ENCODE data around the gene NCKAP5L. TPM values are rescaled to one million over a fixed set of nuclear protein-coding genes. Genes with fewer than 3 reads are reported as not detected.
"Not testable (repeated sequence)": the region's sequence is repeated elsewhere in the genome, so short reads cannot be mapped to it uniquely, and the experiment has no call there.

NCKAP5L gene
- total RNA-seq, 1 donor, result 40.5 TPM

GRCh38 chr12:49872381-49872780, 44.2 kb upstream of the NCKAP5L start:
- H4K20me1 ChIP-seq (ENCODE audit: insufficient read depth, low read length), result no peaks in the 10 kb centered on the region
- H3K27ac ChIP-seq (ENCODE audit: low read depth, low read length), result no peak overlapping the region

GRCh38 chr12:49871811-49872251, 43.6 kb upstream of the NCKAP5L start:
- peaks cover 24% of the 10 kb centered on the region for H3K4me1 ChIP-seq (ENCODE audit: insufficient read depth, low read length)
- H3K27me3 ChIP-seq (ENCODE audit: insufficient read depth, low read length); H3K79me2 ChIP-seq (ENCODE audit: insufficient read depth, low read length); H3K4me2 ChIP-seq (ENCODE audit: insufficient read depth, low read length); H2AFZ ChIP-seq (ENCODE audit: low read length); DNase-seq (ENCODE audit: insufficient read length, low spot score, missing footprints); H3K36me3 ChIP-seq (ENCODE audit: insufficient read depth, low read length); H3K9me3 ChIP-seq (ENCODE audit: low read depth, low read length); H4K20me1 ChIP-seq (ENCODE audit: insufficient read depth, low read length); H3K27ac ChIP-seq (ENCODE audit: low read depth, low read length); H3K4me3 ChIP-seq (ENCODE audit: insufficient read depth, low read length): not testable (repeated sequence)

More at GRCh38 chr12:49872381-49872780, 44.2 kb upstream of the NCKAP5L start:
- TF ChIP-seq, protein P1, sequence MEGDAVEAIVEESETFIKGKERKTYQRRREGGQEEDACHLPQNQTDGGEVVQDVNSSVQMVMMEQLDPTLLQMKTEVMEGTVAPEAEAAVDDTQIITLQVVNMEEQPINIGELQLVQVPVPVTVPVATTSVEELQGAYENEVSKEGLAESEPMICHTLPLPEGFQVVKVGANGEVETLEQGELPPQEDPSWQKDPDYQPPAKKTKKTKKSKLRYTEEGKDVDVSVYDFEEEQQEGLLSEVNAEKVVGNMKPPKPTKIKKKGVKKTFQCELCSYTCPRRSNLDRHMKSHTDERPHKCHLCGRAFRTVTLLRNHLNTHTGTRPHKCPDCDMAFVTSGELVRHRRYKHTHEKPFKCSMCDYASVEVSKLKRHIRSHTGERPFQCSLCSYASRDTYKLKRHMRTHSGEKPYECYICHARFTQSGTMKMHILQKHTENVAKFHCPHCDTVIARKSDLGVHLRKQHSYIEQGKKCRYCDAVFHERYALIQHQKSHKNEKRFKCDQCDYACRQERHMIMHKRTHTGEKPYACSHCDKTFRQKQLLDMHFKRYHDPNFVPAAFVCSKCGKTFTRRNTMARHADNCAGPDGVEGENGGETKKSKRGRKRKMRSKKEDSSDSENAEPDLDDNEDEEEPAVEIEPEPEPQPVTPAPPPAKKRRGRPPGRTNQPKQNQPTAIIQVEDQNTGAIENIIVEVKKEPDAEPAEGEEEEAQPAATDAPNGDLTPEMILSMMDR (IDR thresholded peaks at IDR 0.05; ENCODE audit: extremely low read depth, low read depth, low read length), result no peak
- Histone ChIP-seq H3K79me2 (ENCODE audit: insufficient read depth, low read length) (no peaks in the 10 kb centered on the region), H3K9me3 (ENCODE audit: low read depth, low read length) (no peaks in the 10 kb centered on the region), H3K4me1 (ENCODE audit: insufficient read depth, low read length) (peaks cover 24% of the 10 kb centered on the region), H2AFZ (ENCODE audit: low read length) (no peak overlapping the region), H3K27me3 (ENCODE audit: insufficient read depth, low read length) (no peaks in the 10 kb centered on the region), H3K4me3 (ENCODE audit: insufficient read depth, low read length) (no peak overlapping the region), H3K36me3 (ENCODE audit: insufficient read depth, low read length) (no peaks in the 10 kb centered on the region), H3K4me2 (ENCODE audit: insufficient read depth, low read length) (no peak overlapping the region)
- DNase-seq (ENCODE audit: insufficient read length, low spot score, missing footprints), result no peak

GRCh38 chr12:49871263-49871561, 43.0 kb upstream of the NCKAP5L start:
- TF ChIP-seq, protein P1 (IDR thresholded peaks at IDR 0.05; ENCODE audit: extremely low read depth, low read depth, low read length), result no peak
- Histone ChIP-seq H4K20me1 (ENCODE audit: insufficient read depth, low read length) (no peaks in the 10 kb centered on the region), H3K79me2 (ENCODE audit: insufficient read depth, low read length) (no peaks in the 10 kb centered on the region), H3K27me3 (ENCODE audit: insufficient read depth, low read length) (no peaks in the 10 kb centered on the region), H3K4me1 (ENCODE audit: insufficient read depth, low read length) (peaks cover 24% of the 10 kb centered on the region), H2AFZ (ENCODE audit: low read length) (no peak overlapping the region), H3K4me3 (ENCODE audit: insufficient read depth, low read length) (no peak overlapping the region), H3K4me2 (ENCODE audit: insufficient read depth, low read length) (no peak overlapping the region), H3K27ac (ENCODE audit: low read depth, low read length) (no peak overlapping the region), H3K9me3 (ENCODE audit: low read depth, low read length) (no peaks in the 10 kb centered on the region), H3K36me3 (ENCODE audit: insufficient read depth, low read length) (no peaks in the 10 kb centered on the region)
- DNase-seq (ENCODE audit: insufficient read length, low spot score, missing footprints), result no peak

GRCh38 chr12:49870501-49871262, 42.5 kb upstream of the NCKAP5L start:
- no peaks in the 10 kb centered on the region for H4K20me1 ChIP-seq (ENCODE audit: insufficient read depth, low read length)
- H3K27me3 ChIP-seq (ENCODE audit: insufficient read depth, low read length), result peaks cover 2% of the 10 kb centered on the region
- H3K9me3 ChIP-seq (ENCODE audit: low read depth, low read length), result no peaks in the 10 kb centered on the region
- peaks cover 24% of the 10 kb centered on the region for H3K4me1 ChIP-seq (ENCODE audit: insufficient read depth, low read length)
- H3K79me2 ChIP-seq (ENCODE audit: insufficient read depth, low read length), result no peaks in the 10 kb centered on the region
- H2AFZ ChIP-seq (ENCODE audit: low read length), result no peak overlapping the region
- TF ChIP-seq, protein P1 (IDR thresholded peaks at IDR 0.05; ENCODE audit: extremely low read depth, low read depth, low read length), result no peak
- no peak overlapping the region for H3K27ac ChIP-seq (ENCODE audit: low read depth, low read length)
- H3K36me3 ChIP-seq (ENCODE audit: insufficient read depth, low read length), result no peaks in the 10 kb centered on the region
- no peak for DNase-seq (ENCODE audit: insufficient read length, low spot score, missing footprints)
- no peak overlapping the region for H3K4me2 ChIP-seq (ENCODE audit: insufficient read depth, low read length)
- no peak overlapping the region for H3K4me3 ChIP-seq (ENCODE audit: insufficient read depth, low read length)

Data from osteoblast (primary cell).